IPS DF 4.7 (cell line): ENCODE data around the gene THAP11.

ENCODE experiments used
- DNase-seq: peaks from one replicate; pipeline ENCODE4 v3.0.0-alpha.2; 2013; ENCODE audit warnings: low spot score; ENCODE audit errors: extremely low read depth

Gene THAP11

GRCh38 chr16:67841816-67842508, at the start of gene THAP11:
Gene THAP11 (plus strand): TSS chr16:67842320. CDS start chr16:67842555, 235 bp downstream.
- DNase-seq: peak; percentile 87

GRCh38 chr16:67796099-67796718, 45.9 kb upstream of the THAP11 start:
- no peak for DNase-seq

DNA sequence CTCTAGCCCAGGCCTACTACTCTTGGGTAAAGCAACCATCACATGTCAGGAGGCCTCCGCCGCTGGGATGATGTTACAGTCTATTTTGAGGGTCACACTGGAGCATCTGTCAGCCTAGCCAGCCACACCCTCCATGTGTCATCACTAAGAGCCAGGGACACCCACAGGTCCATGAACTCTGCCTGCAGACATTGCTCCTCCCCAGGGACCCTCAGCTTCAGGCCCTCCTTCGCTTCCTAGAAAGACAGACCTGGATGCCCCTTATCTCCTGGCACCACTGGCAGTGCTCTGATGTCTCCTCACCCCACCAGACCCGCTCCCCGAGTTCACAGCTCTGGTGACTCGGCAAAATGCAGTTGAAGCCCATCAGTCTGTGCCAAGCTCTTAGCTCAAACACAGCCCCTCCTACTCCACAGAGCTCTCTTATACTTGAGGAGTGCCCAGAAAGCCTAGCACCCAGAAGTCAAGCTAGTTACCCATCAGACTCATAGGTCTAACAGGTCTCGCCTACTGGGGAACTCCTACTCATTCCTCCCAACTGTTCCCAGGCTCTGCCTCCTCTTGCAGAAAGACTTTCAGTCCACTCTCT, 41.7 kb upstream of the THAP11 start:
- DNase-seq: no peak

DNA sequence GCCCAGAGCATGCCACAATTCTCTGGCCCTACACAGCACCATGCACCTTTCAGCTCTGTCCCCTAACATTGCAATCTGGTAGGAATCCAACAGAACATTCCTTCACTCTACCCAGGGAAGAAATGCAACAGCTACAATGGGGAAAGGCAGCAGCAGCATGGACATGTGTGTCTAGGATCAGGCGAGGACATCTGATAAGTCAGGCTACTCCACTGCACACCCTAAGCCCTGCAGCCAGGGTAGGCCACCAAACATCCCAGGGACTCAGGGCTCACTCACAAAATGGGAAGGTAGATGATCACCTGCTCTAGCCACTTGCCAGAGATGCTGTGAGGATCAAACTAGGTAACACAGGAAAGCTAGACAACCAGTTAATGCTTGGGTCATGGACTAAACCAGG, 40.9 kb upstream of the THAP11 start:
- no peak for DNase-seq

- no peak for DNase-seq
These were observed 40.2 kb upstream of the THAP11 start for GRCh38 chr16:67801883-67802282.

GRCh38 chr16:67803894-67804293, 38.2 kb upstream of the THAP11 start:
- no peak for DNase-seq

GRCh38 chr16:67804853-67805542, 37.1 kb upstream of the THAP11 start:
- no peak for DNase-seq

DNA sequence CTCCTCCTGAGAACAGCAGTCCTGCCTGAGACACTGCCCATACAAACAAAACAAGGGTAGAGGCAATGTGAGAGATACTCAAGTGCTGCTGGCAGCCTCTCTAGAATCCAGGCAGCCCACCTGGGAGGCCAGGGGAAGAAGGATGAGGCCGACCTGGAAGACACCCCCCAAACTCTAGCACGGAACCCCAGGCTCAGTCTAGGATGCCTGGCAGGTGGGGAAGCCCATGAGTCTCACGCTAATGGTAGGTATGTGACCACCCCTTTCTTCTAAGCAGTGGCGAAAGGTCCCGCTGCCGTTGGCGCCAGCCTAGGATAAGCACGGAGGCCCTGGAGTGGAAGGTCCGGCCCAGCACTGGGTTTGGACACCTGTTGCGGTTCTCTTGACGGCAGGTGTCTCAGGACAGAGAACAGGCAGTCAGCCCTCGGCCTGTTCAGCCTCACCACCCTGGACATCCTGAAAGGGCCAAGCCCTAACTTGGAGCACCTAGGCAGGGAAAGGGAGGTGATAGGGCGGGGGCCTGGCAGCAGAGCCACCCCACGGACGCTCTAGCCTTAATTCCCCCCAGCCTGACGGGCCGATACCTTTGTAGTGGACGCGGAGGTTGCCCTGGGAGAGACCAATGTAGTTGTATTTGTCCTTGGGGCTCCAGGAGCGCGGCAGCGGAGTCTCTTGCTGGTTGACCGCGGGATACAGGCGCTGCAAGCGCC, 36.2 kb upstream of the THAP11 start:
- DNase-seq: no peak

GRCh38 chr16:67806428-67807147, 35.5 kb upstream of the THAP11 start, which contains the start of the genes RANBP10 and TSNAXIP1:
Gene RANBP10 (minus strand): TSS chr16:67806560. CDS start chr16:67806536, 24 bp downstream.
Gene TSNAXIP1 (plus strand): TSS chr16:67806889. CDS start chr16:67807150, 261 bp downstream.
- DNase-seq: peak; percentile 98

DNA sequence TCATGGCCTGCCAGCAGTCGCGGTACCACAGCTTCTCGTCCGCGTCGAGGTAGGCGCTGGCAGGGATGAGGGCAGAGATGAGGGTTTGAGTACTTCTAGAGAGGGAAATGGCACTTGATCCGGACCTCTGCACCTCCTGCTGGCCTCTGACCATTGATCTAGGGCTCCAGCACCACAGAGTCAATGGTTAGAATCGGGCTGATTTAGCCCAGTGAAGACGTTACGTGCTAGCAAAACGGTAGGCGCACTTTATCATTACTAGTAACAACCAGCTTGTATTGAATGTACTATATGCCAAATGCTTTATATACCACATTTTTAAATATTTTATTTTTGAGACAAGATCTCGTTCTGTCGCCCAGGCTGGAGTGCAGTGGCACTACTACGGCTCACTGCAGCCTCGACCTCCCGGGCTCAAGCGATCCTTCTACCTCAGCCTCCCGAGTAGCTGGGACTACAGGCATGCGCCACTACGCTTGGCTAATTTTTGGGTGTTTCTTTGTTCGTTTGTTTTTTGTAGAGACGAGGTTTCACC, 34.9 kb upstream of the THAP11 start:
- DNase-seq: no peak

GRCh38 chr16:67811899-67812298, 30.2 kb upstream of the THAP11 start:
- no peak for DNase-seq

- DNase-seq: no peak
These were observed 27.6 kb upstream of the THAP11 start for GRCh38 chr16:67814567-67814966.

GRCh38 chr16:67820608-67821259, 21.4 kb upstream of the THAP11 start:
- DNase-seq: no peak

DNA sequence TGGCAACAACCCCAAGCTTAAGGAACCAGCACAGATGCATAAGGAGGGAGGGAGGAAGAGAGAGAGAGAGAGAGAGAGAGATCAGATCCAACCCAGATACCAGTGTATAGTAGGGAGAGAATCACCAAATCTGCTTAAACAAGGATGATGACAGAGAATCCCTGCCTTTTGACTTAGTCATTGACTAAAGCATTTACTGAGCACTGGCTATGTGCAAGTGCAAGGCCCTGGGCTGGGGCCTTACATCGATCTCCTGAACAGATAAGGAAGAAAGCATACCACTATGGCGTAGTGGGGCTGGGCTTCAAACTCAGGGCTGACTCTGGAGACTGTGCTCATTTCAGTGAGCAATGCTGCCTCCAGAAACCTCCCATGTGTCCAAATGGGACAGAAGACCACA, 19.6 kb upstream of the THAP11 start:
- no peak for DNase-seq

DNA sequence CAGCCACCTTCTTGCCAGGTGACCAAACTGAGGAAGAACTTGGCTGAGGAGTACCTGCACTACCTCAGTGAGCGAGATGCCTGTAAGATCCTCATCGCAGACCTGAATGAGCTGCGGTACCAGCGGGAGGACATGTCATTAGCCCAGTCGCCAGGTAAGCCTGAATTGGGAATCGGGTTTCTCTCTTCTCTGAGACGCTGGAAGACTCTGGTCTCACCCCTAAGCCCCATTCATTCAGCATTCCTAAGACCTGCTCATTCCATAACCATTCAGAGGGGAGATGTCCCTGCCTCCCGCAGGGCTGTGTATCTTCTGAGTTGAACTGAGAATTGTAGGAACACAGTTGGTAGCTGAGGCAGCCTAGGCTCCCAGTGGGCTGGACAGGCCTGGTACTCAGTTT, 17.0 kb upstream of the THAP11 start:
- no peak for DNase-seq

- no peak for DNase-seq
These were observed 16.2 kb upstream of the THAP11 start for GRCh38 chr16:67825906-67826305.

DNA sequence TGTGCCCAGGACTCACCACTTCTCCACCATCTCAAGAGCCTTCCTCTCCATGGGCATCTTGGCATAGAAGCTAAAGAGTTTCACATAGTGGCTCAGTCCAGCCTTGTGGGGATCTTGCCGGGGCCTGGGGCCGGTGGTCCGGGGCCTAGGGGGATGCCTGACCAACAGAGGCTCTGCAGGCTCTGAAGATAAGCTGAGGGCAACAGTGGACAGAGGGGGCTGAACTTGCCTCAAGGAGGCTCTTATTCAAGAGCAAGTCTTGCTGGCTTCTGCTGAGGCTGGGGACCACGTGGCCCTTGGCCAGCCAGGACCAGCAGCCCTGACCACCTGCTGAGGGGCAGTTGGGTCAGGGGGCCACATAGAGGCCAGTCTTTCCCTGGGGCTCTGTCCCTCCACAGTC, 13.5 kb upstream of the THAP11 start:
- DNase-seq: no peak

DNA sequence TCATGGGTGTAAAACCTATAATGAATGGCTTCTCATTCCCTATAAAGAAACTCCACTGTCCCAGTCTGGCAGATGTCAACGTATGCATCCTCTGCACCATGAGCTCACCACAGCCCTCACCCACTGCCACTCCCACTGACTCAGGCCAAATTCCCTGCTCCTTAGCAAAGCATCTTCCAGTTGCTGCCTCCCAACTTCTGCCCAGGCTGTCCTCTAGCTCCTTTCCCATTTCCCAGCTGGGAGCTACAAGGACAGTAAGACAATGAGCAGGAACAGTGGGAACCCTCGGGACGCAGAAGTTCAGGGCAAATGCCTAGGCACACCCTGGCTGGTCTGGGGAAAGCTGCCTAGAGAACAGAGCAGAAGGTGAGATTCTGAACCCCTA, 9.1 kb upstream of the THAP11 start:
- no peak for DNase-seq

- DNase-seq: no peak
These were observed 8.5 kb upstream of the THAP11 start for GRCh38 chr16:67833415-67834241.
